GM12892 (cell line): ENCODE measurements around the gene MAGI2.

ENCODE experiments used
- POLR2A ChIP-seq: IDR thresholded peaks from 2 replicates; pipeline ENCODE4 v1.6.1; 2011; ENCODE audit warnings: low read depth, low read length, control low read depth
- TAF1 ChIP-seq: IDR thresholded peaks from 2 replicates; pipeline ENCODE4 v1.6.1; 2011; ENCODE audit warnings: low read depth, mild to moderate bottlenecking, control low read depth, low read length, borderline replicate concordance

DNA sequence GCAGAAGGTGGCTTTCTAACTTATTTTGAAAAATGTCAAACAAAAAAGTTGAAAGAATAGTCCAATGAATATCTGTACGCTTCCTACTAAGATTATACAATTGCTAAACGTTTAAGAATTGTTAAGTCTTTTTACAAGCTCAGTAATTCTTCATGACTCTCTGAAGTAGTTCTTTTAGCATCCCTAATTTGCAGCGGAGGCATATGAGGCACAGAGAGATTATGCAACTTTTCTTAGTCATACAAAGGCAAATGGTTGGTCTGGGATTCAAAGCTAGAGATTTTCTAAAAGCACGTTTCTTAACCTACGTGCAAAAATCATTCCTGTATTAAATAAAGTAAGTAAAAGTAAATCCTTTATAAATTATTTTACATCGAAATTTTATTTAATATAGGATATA is 254.2 kb downstream of the MAGI2 start:
- TF ChIP-seq TAF1 = no peak
- TF ChIP-seq POLR2A = no peak
